Inflammatory macrophage (primary cell): ENCODE measurements around the gene MSANTD2.

Experiments
- DNase-seq, 2 donors: peaks; one replicate each; pipeline ENCODE4 v3.0.0-alpha.2; 2020 to 2022
- total RNA-seq, 18 experiments: gene quantifications; one replicate each; lab custom pipeline; 2026; ENCODE audit warnings: mixed read lengths in 6 of 18, inconsistent platforms in 2 of 18; lab: John Stamatoyannopoulos, UW

Gene MSANTD2
- 3.3 to 8.6 (median 5.9) reads per million in 18 experiments for total RNA-seq

GRCh38 chr11:124800226-124800929 is at the start of gene MSANTD2:
MSANTD2 (minus strand) TSS chr11:124800406; CDS start chr11:124800380, 26 bp downstream.
- peak; percentile 60 to 80 for DNase-seq

GRCh38 chr11:124846070-124846673 is 46.0 kb upstream of the MSANTD2 start:
- DNase-seq = no peak

DNA sequence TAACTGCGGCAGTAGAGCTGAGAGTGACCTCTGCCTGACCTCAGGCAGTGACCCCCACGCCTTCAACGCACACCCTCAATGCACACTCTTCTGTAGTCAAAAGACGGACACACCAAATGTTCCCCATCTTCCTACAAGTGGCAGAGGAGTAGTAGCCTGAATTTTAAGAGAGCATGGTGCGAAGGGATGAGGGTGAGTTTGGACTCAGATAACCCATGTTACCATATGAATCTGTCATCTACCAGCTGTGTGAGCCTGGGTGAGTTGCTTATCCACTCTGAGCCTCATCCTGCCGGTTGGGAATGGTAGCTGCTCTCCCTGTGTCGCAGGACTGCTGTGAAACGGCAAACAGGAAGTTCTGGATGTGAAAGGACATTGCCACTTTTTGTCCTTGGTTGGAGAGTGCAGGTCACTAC is 44.5 kb upstream of the MSANTD2 start:
- no peak for DNase-seq

- DNase-seq = no peak
Measured at GRCh38 chr11:124843616-124843910, 43.4 kb upstream of the MSANTD2 start.

GRCh38 chr11:124842305-124842704 is 42.1 kb upstream of the MSANTD2 start:
- no peak for DNase-seq

DNA sequence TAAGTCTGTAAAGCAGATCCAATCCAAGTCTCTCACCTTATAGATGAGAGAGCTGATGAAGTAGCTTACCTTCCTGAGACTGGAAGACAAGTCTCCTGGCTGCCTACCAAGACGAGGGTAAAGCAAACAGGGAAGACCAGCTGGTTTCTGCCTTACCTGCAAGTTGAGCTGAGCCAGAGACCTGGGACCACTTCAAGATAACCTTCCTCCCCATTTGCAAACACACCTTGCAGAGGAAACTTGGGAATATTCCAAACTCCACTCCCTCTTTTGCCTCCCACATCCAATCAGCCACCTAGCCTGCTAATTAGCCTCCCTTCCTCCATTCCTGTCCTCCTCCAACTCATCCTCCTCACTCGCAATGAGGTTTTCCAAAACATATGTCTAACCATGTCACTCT is 41.6 kb upstream of the MSANTD2 start:
- no peak for DNase-seq

DNA sequence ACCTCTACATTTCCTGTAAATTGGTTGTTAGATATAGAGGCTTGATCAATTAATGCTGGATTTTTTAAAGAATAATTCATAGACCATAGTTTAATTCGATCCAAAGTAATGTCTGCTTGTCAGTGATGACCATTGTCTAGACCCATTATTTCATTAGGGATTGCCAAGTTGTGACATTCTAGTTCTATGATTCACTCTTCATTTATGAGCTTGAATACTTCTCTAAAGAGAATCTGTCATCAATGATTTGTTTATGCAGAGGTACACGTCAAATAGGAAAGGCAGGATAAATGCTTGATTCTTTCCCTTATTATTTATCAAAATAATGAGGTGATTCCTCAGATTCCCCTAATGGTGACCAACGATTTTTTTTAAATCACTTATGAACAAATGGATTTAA is 41.0 kb upstream of the MSANTD2 start:
- DNase-seq = no peak

DNA sequence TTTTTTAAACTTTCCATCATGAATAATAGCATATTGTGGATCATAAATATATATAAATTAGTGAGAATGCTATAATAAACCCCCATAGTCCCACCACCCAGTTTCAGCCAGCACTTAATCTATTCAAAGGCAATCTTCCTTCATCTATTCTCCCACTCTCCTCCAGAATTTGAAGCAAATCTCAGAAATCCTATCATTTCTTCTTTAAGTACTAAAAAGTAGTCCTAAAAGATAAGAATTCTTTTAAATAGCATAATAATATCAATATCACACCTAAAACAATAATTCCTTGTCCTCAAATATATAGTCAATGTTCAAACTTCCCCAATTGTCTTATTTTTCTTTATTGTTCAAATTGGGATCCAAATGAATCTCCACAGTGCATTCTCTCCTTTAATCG is 40.5 kb upstream of the MSANTD2 start:
- no peak for DNase-seq

- DNase-seq = no peak
Measured at GRCh38 chr11:124839972-124840621, 39.9 kb upstream of the MSANTD2 start.

DNA sequence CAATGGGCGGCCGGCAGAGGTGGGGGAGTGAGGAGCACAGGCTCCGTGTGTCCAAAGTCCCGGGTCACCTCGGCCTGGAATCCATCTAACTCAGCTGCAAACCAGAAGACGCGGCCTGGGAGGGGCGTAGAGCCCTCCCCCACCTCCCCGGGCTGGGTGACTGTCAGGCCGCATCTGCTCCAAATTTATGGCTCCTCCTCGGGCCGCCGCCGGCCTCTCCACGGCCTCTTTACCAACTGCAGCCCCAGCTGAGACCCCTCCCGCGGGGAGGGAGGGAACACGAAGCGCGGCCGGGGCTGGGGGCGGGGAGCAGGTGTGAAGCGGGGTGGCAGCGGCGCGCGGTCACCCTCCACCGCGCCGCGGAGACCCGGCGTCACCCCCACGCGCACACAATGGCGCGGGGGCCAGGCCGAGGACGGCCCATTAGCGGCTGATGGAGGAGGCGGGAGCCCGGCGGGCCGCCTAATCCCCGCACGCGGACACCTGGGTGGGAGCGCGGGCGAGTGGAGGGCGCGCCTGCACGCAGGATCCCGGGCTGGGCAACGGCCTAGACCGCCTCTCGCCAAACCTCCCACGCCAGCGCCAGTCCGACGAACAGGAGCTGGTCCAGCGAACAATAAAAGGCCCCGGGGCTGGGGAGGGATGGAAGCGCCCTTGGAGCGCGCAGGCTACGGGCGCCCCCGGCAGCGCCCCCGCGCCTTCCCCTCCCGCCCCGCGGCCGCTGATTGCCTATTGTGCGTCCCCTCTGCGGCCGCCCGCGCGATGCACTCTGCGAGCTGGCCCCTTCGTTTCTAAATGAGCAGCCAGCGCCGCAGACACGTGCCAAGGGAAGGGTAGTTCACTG is 39.1 kb upstream of the MSANTD2 start:
- DNase-seq = no peak

GRCh38 chr11:124838805-124839127 is 38.6 kb upstream of the MSANTD2 start:
- DNase-seq = no peak

GRCh38 chr11:124837491-124837856 is 37.3 kb upstream of the MSANTD2 start:
- peak; percentile 65 to 70 for DNase-seq

DNA sequence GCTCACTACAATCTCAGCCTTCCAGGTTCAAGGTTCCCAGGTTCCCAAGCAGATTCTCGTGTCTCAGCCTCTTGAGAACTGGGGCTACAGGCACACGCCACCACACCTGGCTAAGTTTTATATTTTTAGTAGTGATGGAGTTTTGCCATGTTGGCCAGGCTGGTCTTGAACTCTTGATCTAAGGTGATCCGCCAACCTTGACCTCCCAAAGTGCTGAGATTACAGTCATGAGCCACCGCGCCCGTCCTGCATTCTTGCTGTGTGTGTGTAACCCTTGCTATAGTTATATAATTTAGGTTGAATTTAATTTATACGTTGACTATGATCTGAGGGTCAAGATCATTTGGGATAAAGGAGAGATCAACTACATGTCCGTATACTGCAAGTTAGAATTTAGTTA is 35.7 kb upstream of the MSANTD2 start:
- no peak for DNase-seq

GRCh38 chr11:124834526-124835180 is 34.4 kb upstream of the MSANTD2 start:
- DNase-seq = no peak

- no peak for DNase-seq
Measured at GRCh38 chr11:124832571-124832970, 32.4 kb upstream of the MSANTD2 start.

- no peak for DNase-seq
Measured at GRCh38 chr11:124831897-124832296, 31.7 kb upstream of the MSANTD2 start.

DNA sequence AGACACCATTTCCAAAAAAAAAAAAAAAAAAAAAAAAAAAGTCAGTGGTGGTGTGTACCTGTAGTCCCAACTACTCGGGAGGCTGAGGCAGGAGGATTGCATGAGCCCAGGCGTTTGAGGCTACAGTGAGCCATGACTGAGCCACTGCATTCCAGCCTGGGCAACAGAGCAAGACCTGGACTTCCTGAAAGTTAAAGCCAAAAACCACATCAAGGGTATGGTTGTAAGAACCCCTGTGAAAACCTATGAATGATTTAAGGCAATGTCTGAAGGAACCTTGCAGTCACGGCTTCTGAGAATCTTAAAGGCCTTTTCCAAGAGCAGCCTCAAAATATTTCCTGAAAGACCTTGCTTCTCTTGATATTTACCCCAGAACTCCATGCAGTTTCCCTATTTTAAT is 30.5 kb upstream of the MSANTD2 start:
- no peak for DNase-seq

- no peak for DNase-seq
Measured at GRCh38 chr11:124829986-124830385, 29.8 kb upstream of the MSANTD2 start.

DNA sequence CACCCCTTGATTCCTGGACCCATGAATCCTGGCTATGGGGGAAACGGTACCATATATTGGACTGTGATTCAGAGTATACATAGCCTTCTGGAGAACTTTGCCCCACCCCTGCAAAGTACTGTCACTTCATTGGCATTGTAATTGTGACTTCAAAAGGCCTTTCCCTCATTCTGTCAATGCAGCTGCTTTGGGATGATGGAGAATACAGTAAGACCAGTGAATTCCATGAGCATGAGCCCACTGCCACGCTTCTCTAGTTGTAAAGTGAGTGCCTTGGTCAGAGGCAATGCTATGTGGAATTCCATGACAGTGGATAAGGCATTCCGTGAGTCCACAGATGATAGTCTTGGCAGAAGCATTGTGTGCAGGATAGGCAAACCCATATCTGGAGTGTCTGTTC is 25.7 kb upstream of the MSANTD2 start:
- DNase-seq = no peak

GRCh38 chr11:124823512-124824376 is 23.5 kb upstream of the MSANTD2 start:
- DNase-seq = no peak

DNA sequence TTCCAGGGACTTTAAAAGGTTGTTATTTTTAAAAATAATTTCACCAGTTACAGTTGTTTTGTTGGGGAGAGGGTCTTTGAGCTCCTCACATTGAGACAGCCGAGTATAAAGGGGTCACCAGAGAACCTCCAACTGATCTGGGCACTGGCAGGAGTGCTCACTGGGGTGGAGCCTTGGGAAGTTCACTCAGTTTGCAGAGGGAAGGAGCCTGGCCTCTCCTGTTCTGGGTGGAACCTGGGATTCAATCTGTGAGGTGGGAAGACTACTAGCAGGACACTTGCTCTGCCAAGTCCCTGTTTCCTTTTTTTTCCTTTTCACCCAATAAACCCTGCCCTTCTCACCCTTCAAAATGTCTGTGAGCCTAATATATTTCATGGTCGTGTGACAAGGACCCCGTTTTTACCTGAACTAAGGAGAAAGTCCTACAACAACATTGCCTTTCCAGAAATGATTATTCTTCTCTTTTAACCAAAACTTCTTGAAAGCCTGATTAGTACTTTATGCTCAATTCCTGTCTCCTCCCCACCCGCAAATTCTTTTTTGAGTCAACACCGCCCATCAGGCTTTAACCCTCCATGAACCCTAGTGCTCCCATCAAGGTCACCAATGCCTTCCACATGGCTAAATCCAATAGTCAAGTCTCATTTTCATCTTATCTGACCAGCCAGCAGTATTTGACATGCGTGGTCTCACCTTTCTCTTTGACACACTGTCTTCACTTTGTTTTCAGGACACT is 22.0 kb upstream of the MSANTD2 start:
- DNase-seq = no peak
